ENCODE measurements around the gene SF3A1.

GRCh38 chr22:30373331-30374325 lies 16.9 kb upstream of the SF3A1 start:
- TF ChIP-seq CTCF (IDR thresholded peaks at IDR 0.05; ENCODE audit: extremely low read depth in 1 of 2, insufficient read depth in 1 of 2, low read depth in 1 of 2, low read length in 2 of 2) (no peak), EZH2 (IDR thresholded peaks at IDR 0.05; ENCODE audit: borderline replicate concordance, low read depth, low read length, severe bottlenecking) (no peak)
